ENCODE measurements around the gene DPYSL4. TPM values are rescaled to one million over a fixed set of nuclear protein-coding genes. Genes with fewer than 3 reads are reported as not detected.

The DPYSL4 gene
- 0.21 and 1.2 TPM in 2 replicates for total RNA-seq

GRCh38 chr10:132186488-132187429 is at the start of gene DPYSL4:
TSS of gene DPYSL4 (plus strand) at chr10:132186948. CDS start at chr10:132187064, 116 bp downstream.

Other genes with a start within 250 kb of the DPYSL4 start
- gene BNIP3, start 205.0 kb upstream of the DPYSL4 start, total RNA-seq: 100 and 262 TPM in 2 replicates
- gene JAKMIP3, start 121.0 kb upstream of the DPYSL4 start, total RNA-seq: not detected in 2 replicates
- gene STK32C, start 121.0 kb downstream of the DPYSL4 start, total RNA-seq: 7.2 and 14.2 TPM in 2 replicates
- gene LRRC27, start 145.2 kb downstream of the DPYSL4 start, total RNA-seq: 4.0 and 4.8 TPM in 2 replicates
- gene PWWP2B, start 210.3 kb downstream of the DPYSL4 start, total RNA-seq: 52.1 and 71.8 TPM in 2 replicates

All from tracheal epithelial cell (primary cell).